RWPE1 (cell line): ENCODE data around the gene CCDC61.
A peak's percentile ranks its signal among the peaks of the same experiment; 100 is the strongest.

Experiments
- CTCF ChIA-PET: fragments of 350-600 bp; sonication (Branson Sonifier 250); formaldehyde crosslinking; extraction: SDS; loops from one replicate; lab custom pipeline; 2021; lab: Yijun Ruan, JAX
- POLR2A ChIA-PET: fragments of 400-600 bp; formaldehyde crosslinking; extraction: SDS; loops from one replicate; lab custom pipeline; 2020; ENCODE audit warnings: antibody characterized with exemption; ENCODE audit not compliant: low non-redundant PET; lab: Yijun Ruan, JAX
- DNase-seq: peaks from one replicate; pipeline ENCODE4 v3.0.0; 2012; ENCODE audit warnings: low spot score
- H3K27ac ChIP-seq: fragments of 450-650 bp; 2 replicates; pipeline ENCODE4 v1.5.1; 2017
- TF ChIP-seq, protein P1 (sequence below): fragments of 450-650 bp; conservative IDR thresholded peaks from 2 replicates; pipeline ENCODE4 v1.5.1; 2017; ENCODE audit warnings: low read depth, mild to moderate bottlenecking

The CCDC61 gene

GRCh38 chr19:45955905-45956608, 39.2 kb upstream of the CCDC61 start:
- POLR2A ChIA-PET, result no interaction called here
- CTCF ChIA-PET, result no interaction called here
- DNase-seq, result peak; percentile 52
- peak overlapping the region; percentile 28; the same call in 1 of the 2 replicates for H3K27ac ChIP-seq
- TF ChIP-seq, protein P1, sequence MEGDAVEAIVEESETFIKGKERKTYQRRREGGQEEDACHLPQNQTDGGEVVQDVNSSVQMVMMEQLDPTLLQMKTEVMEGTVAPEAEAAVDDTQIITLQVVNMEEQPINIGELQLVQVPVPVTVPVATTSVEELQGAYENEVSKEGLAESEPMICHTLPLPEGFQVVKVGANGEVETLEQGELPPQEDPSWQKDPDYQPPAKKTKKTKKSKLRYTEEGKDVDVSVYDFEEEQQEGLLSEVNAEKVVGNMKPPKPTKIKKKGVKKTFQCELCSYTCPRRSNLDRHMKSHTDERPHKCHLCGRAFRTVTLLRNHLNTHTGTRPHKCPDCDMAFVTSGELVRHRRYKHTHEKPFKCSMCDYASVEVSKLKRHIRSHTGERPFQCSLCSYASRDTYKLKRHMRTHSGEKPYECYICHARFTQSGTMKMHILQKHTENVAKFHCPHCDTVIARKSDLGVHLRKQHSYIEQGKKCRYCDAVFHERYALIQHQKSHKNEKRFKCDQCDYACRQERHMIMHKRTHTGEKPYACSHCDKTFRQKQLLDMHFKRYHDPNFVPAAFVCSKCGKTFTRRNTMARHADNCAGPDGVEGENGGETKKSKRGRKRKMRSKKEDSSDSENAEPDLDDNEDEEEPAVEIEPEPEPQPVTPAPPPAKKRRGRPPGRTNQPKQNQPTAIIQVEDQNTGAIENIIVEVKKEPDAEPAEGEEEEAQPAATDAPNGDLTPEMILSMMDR, result no peak

DNA sequence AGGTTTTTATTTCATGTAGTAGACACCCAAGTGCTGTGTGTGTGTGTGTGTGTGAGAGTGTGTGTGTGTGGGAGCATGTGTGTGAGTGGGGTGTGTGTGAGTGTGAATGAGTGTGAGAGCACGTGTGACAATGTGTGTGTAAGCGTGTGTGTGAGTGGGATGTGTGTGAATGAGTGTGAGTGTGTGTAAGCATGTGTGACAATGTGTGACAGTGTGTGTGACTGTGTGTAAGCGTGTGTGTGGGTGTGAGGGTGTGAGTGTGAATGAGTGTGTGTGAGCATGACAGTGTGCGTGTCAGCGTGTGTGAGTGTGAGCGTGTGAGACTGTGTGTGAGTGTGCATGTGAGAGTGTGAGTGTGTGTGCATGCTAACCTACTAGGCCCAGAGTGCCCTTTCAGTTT, 36.9 kb upstream of the CCDC61 start:
- no peak overlapping the region for H3K27ac ChIP-seq
- ChIA-PET POLR2A (interaction anchor here (0.6 kb wide), 1 partner anchor 9 kb away, joined by 5 read pairs; no protein-coding TSS in a partner anchor), CTCF (no interaction called here)
- TF ChIP-seq, protein P1, result no peak
- no peak for DNase-seq

- H3K27ac ChIP-seq, result no peak overlapping the region
- TF ChIP-seq, protein P1, result no peak
- ChIA-PET POLR2A (interaction anchor here (0.6 kb wide), 1 partner anchor 10 kb away, joined by 5 read pairs; no protein-coding TSS in a partner anchor), CTCF (interaction anchor here (0.7 kb wide), 1 partner anchor 279 kb away, joined by 4 read pairs; no protein-coding TSS in a partner anchor)
- no peak for DNase-seq
These were observed 36.3 kb upstream of the CCDC61 start for GRCh38 chr19:45958769-45959516.

- TF ChIP-seq, protein P1, result no peak
- no peak overlapping the region for H3K27ac ChIP-seq
- no peak for DNase-seq
- POLR2A ChIA-PET, result no interaction called here
- CTCF ChIA-PET, result interaction anchor here (0.7 kb wide), 2 partner anchors 12 to 280 kb away, joined by 3 to 4 read pairs; no protein-coding TSS in a partner anchor
These were observed 35.7 kb upstream of the CCDC61 start for GRCh38 chr19:45959517-45960025.

DNA sequence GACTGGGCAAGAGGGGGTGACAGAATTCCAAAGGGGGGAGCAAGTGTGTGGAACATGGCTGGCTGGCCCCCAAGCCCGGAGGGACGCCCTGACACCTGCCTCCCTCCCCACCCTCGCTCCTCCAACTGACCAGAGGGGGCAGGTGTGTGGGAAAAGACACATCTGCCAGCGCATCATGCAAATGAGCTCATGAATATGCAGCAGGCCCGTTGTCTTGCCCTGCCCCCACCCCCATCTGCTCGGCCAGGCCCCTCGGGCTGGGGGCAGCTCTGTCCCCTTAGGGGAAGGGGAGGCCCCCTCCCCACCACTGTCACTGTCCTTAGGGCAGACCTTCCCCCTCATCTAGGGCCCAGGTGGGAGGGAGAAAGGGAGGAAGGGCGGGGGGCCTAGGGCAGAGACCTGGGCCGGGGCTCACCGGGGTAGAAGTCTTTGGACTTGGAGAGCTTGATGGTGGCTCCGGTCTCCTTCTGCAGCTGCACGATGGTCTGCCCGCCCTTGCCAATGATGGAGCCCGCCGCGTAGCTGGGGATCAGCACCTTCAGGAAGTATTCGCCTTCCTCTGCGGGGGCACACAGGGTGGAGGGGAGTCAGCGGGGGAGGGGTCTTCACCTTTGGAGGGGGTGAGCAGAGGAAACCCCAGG, 34.6 kb upstream of the CCDC61 start:
- ChIA-PET POLR2A (no interaction called here), CTCF (interaction anchor here (0.5 to 1.3 kb wide), 4 partner anchors 34 to 308 kb away, joined by 3 to 5 read pairs (median 3); partner anchors contain the start of gene CCDC61)
- TF ChIP-seq, protein P1, result no peak
- H3K27ac ChIP-seq, result no peak overlapping the region
- DNase-seq, result no peak

- TF ChIP-seq, protein P1, result no peak
- H3K27ac ChIP-seq, result no peak overlapping the region
- no peak for DNase-seq
- CTCF ChIA-PET, result no interaction called here
- POLR2A ChIA-PET, result no interaction called here
These were observed 33.2 kb upstream of the CCDC61 start for GRCh38 chr19:45962021-45962420.
